IMR-90 (cell line): Measurements from ENCODE around the gene KRT10. TPM values are rescaled to one million over a fixed set of nuclear protein-coding genes. Genes with fewer than 3 reads are reported as not detected.

Experiments
- ATAC-seq: fragments of 200-7000 bp; cut with Tn5 transposase; 2 replicates; pipeline ENCODE4 v1.9.1; 2020; ENCODE audit warnings: low read depth, mild to moderate bottlenecking, moderate library complexity
- BruUV-seq: library from RNA; stranded (reverse); fragments of 400-500 nt; replicated peaks from 2 replicates; lab custom pipeline; 2021; lab: Mats Ljungman, UMichigan
- CTCF ChIA-PET: fragments of 300-600 bp; formaldehyde crosslinking; extraction: SDS; loops from one replicate; lab custom pipeline; 2021; ENCODE audit warnings: antibody characterized with exemption; lab: Yijun Ruan, JAX
- POLR2A ChIA-PET: fragments of 300-600 bp; sonication (Branson Sonifier 250); formaldehyde crosslinking; loops from one replicate; lab custom pipeline; 2022; ENCODE audit warnings: antibody characterized with exemption; ENCODE audit not compliant: unreplicated experiment; lab: Charles Lee
- DNase-seq: peaks from one replicate; pipeline ENCODE4 v3.0.0; 2013
- H2AFZ ChIP-seq: replicated peaks from 2 replicates; pipeline ENCODE3; 2013; ENCODE audit warnings: low read length, mild to moderate bottlenecking; ENCODE audit not compliant: poor library complexity
- H2AK5ac ChIP-seq: 2 replicates; pipeline ENCODE4 v1.6.1; 2013; ENCODE audit warnings: low read depth, low read length, inconsistent platforms
- H2AK9ac ChIP-seq: replicated peaks from 2 replicates; pipeline ENCODE3; 2013; ENCODE audit warnings: mild to moderate bottlenecking, low read depth, low read length, moderate library complexity; ENCODE audit not compliant: poor library complexity
- H2BK120ac ChIP-seq: 2 replicates; pipeline ENCODE4 v1.6.1; 2013; ENCODE audit warnings: low read depth, low read length, inconsistent platforms
- H2BK15ac ChIP-seq: 3 replicates; pipeline ENCODE4 v1.6.1; 2013; ENCODE audit warnings: low read depth, low read length, inconsistent platforms
- H2BK20ac ChIP-seq: 2 replicates; pipeline ENCODE4 v1.6.1; 2013; ENCODE audit warnings: low read depth, mild to moderate bottlenecking, inconsistent platforms, low read length, moderate library complexity
- H2BK5ac ChIP-seq: 2 replicates; pipeline ENCODE4 v1.6.1; 2013; ENCODE audit warnings: mild to moderate bottlenecking, low read depth, low read length, inconsistent platforms; ENCODE audit not compliant: poor library complexity, severe bottlenecking
- H3K14ac ChIP-seq: replicated peaks from 2 replicates; pipeline ENCODE4 v1.6.1; 2013; ENCODE audit warnings: low read depth, low read length, inconsistent platforms
- H3K18ac ChIP-seq: 2 replicates; pipeline ENCODE4 v1.6.1; 2013; ENCODE audit warnings: low read depth, low read length, control low read depth
- H3K23ac ChIP-seq: 2 replicates; pipeline ENCODE4 v1.6.1; 2013; ENCODE audit warnings: low read depth, low read length, inconsistent platforms
- H3K27ac ChIP-seq: 2 replicates; pipeline ENCODE4 v1.5.1; 2013; ENCODE audit warnings: mild to moderate bottlenecking, control low read depth, low read length; ENCODE audit not compliant: insufficient read depth
- H3K27me3 ChIP-seq: 2 replicates; pipeline ENCODE4 v1.6.1; 2013; ENCODE audit warnings: low read length; ENCODE audit not compliant: control insufficient read depth, insufficient read depth
- H3K36me3 ChIP-seq: 2 replicates; pipeline ENCODE4 v1.6.1; 2013; ENCODE audit warnings: low read length, mixed read lengths; ENCODE audit not compliant: control insufficient read depth, insufficient read depth
- H3K4ac ChIP-seq: 2 replicates; pipeline ENCODE4 v1.6.1; 2013; ENCODE audit warnings: low read depth, low read length, inconsistent platforms
- H3K4me1 ChIP-seq: 2 replicates; pipeline ENCODE4 v1.6.1; 2013; ENCODE audit warnings: low read length, mixed read lengths; ENCODE audit not compliant: control insufficient read depth, insufficient read depth
- H3K4me2 ChIP-seq: 2 replicates; pipeline ENCODE4 v1.6.1; 2013; ENCODE audit warnings: low read depth, mild to moderate bottlenecking, control low read depth, low read length, moderate library complexity
- H3K4me3 ChIP-seq: 2 replicates; pipeline ENCODE4 v1.5.1; 2013; ENCODE audit warnings: low read depth, mild to moderate bottlenecking, control low read depth, low read length, moderate library complexity; ENCODE audit not compliant: insufficient read depth
- H3K56ac ChIP-seq: 2 replicates; pipeline ENCODE4 v1.6.1; 2013; ENCODE audit warnings: low read length, inconsistent platforms; ENCODE audit not compliant: insufficient read depth; ENCODE audit errors: extremely low read depth
- H3K79me1 ChIP-seq, 2 experiments: 2 replicates each; pipeline ENCODE4 v1.6.1; 2013; ENCODE audit warnings: low read length in 2 of 2, inconsistent platforms in 1 of 2, low read depth in 1 of 2
- H3K9ac ChIP-seq: 2 replicates; pipeline ENCODE4 v1.6.1; 2013; ENCODE audit warnings: low read depth, low read length, control low read depth
- H3K9me1 ChIP-seq: 2 replicates; pipeline ENCODE4 v1.6.1; 2013; ENCODE audit warnings: low read length, inconsistent platforms; ENCODE audit not compliant: insufficient read depth
- H3K9me3 ChIP-seq: 2 replicates; pipeline ENCODE4 v1.6.1; 2013; ENCODE audit warnings: low read length; ENCODE audit not compliant: control insufficient read depth, insufficient read depth
- H4K20me1 ChIP-seq: 2 replicates; pipeline ENCODE4 v1.6.1; 2013; ENCODE audit warnings: low read length, inconsistent platforms; ENCODE audit not compliant: insufficient read depth
- H4K5ac ChIP-seq: 2 replicates; pipeline ENCODE4 v1.6.1; 2013; ENCODE audit warnings: mild to moderate bottlenecking, low read depth, low read length, control low read depth
- H4K8ac ChIP-seq, 2 experiments: 2 replicates each; pipeline ENCODE4 v1.6.1; 2013; ENCODE audit warnings: low read depth in 2 of 2, low read length in 2 of 2, control low read depth in 1 of 2, inconsistent platforms in 1 of 2
- H4K91ac ChIP-seq: 2 replicates; pipeline ENCODE4 v1.6.1; 2013; ENCODE audit warnings: low read depth, low read length, inconsistent platforms; ENCODE audit not compliant: insufficient read depth
- BHLHE40 ChIP-seq: fragments of 150-350 bp; IDR thresholded peaks from 2 replicates; pipeline ENCODE4 v1.6.1; 2016; ENCODE audit warnings: mild to moderate bottlenecking, low read depth, low read length
- CEBPB ChIP-seq: IDR thresholded peaks from 2 replicates; pipeline ENCODE4 v1.6.1; 2012; ENCODE audit warnings: low read depth, low read length, improper control_type of control experiment
- FOS ChIP-seq: fragments of 150-350 bp; IDR thresholded peaks from 2 replicates; pipeline ENCODE4 v1.6.1; 2016; ENCODE audit warnings: low read depth, low read length
- MAFK ChIP-seq: IDR thresholded peaks from 2 replicates; pipeline ENCODE4 v1.6.1; 2012; ENCODE audit warnings: low read depth, low read length, improper control_type of control experiment
- MAZ ChIP-seq: IDR thresholded peaks from 2 replicates; pipeline ENCODE4 v1.6.1; 2012; ENCODE audit warnings: low read depth, mild to moderate bottlenecking, low read length, improper control_type of control experiment, moderate library complexity, borderline replicate concordance
- MXI1 ChIP-seq: IDR thresholded peaks from 2 replicates; pipeline ENCODE4 v1.6.1; 2012; ENCODE audit warnings: low read depth, mild to moderate bottlenecking, low read length, moderate library complexity, borderline replicate concordance
- NFE2L2 ChIP-seq: fragments of 150-350 bp; IDR thresholded peaks from 2 replicates; pipeline ENCODE4 v1.6.1; 2016; ENCODE audit warnings: low read depth, mild to moderate bottlenecking, low read length
- POLR2A ChIP-seq: IDR thresholded peaks from 2 replicates; pipeline ENCODE4 v1.6.1; 2012; ENCODE audit warnings: mild to moderate bottlenecking, low read depth, low read length
- RAD21 ChIP-seq: IDR thresholded peaks from 2 replicates; pipeline ENCODE4 v1.6.1; 2012; ENCODE audit warnings: low read length, improper control_type of control experiment
- RCOR1 ChIP-seq: IDR thresholded peaks from 2 replicates; pipeline ENCODE4 v1.6.1; 2012; ENCODE audit warnings: mild to moderate bottlenecking, low read length, improper control_type of control experiment; ENCODE audit not compliant: insufficient replicate concordance
- RFX5 ChIP-seq: IDR thresholded peaks from 2 replicates; pipeline ENCODE4 v1.8.0; 2012; ENCODE audit warnings: low read depth, mild to moderate bottlenecking, low read length, moderate library complexity
- SMC3 ChIP-seq: fragments of 150-350 bp; IDR thresholded peaks from 2 replicates; pipeline ENCODE4 v1.6.1; 2016; ENCODE audit warnings: low read depth, mild to moderate bottlenecking, antibody characterized with exemption, low read length, moderate library complexity
- WGBS, 2 experiments: methylation state at CpG; one replicate each; pipeline versions ENCODE4 v1.1.5 to v1.1.7; 2013; ENCODE audit warnings: missing lambda C conversion rate in 2 of 2; ENCODE audit not compliant: insufficient read length in 1 of 2; ENCODE audit errors: extremely low coverage in 2 of 2; 5-methylcytosine and 5-hydroxymethylcytosine counted together
- dilution Hi-C: fragments of 300-500 bp; cut with HindIII; formaldehyde crosslinking; loops from one replicate; pipeline ENCODE4 v1.14.3; 2018; ENCODE audit warnings: low sequenced_read_pairs; ENCODE audit not compliant: unreplicated experiment
- in situ Hi-C: fragments of 300-500 bp; cut with MboI; formaldehyde crosslinking; loops from 3 replicates; pipeline ENCODE4 v1.14.3; 2019; ENCODE audit warnings: low sequenced_read_pairs, inconsistent platforms, mixed read lengths
- intact Hi-C: fragments of 100-400 bp; cut with micrococcal nuclease; formaldehyde crosslinking; loops from 2 replicates; pipeline ENCODE4 v1.10.0; 2022
- polyA plus RNA-seq, 3 experiments: library from polyadenylated mRNA; depleted of rRNA; stranded (reverse); fragments of >200 nt; gene quantifications; 2 replicates each; pipeline ENCODE4 v1.2.3, GENCODE V29; 2012; ENCODE audit warnings: low replicate concordance in 1 of 3
- total RNA-seq: library from RNA; depleted of rRNA; stranded (reverse); fragments of >200 nt; gene quantifications from 2 replicates; pipeline ENCODE4 v1.2.3, GENCODE V29; 2012
- TF ChIP-seq, protein P1 (sequence below): fragments of 150-350 bp; IDR thresholded peaks from 2 replicates; pipeline ENCODE4 v1.6.1; 2016; ENCODE audit warnings: low read depth, mild to moderate bottlenecking, low read length, moderate library complexity, borderline replicate concordance
- TF ChIP-seq, protein P2 (sequence below): fragments of 150-350 bp; IDR thresholded peaks from 2 replicates; pipeline ENCODE4 v1.6.1; 2017; ENCODE audit warnings: mild to moderate bottlenecking, antibody characterized with exemption, low read length, low read depth
- TF ChIP-seq, protein P3 (sequence below): conservative IDR thresholded peaks from 2 replicates; pipeline ENCODE4 v1.5.1; 2012; ENCODE audit warnings: mild to moderate bottlenecking, low read depth, low read length, improper control_type of control experiment

KRT10 gene
- total and polyA plus RNA-seq, 2 of the 4 experiments (the other 2 are of a cell fraction): 0.18 to 18.3 TPM

DNA sequence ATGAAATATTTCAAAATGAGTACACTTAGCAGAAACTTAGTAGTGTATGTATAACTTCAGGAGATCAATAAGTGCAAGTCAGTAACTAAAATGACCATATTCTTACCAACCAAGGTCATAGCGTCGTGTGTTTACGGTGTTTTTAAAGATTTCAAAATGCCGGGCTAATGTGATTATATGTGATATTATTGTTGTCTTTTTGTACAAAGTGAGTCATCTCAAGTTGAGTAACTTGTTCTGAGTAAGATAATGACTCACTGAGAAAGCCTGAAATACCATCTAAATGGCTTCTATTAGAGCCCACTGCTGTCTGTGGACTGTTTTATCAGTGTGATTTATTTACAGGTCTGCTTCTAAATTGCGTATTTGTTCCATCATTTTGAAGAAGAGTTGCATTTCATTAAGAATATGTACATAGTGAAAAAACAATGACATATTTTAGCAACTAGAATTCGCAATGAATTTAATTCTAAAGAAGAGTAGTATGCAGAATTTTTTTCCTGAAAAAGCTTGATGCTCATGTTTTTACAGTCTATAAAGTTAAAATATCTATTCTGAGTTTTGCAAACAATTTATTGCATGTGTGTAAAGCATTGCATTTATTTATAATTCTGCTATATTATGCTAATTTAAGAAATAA lies 31.9 kb upstream of the KRT10 start:
- Histone ChIP-seq H2AK9ac (no peak overlapping the region), H4K91ac (no peak overlapping the region), H2BK120ac (no peak overlapping the region), H3K4ac (no peak overlapping the region), H2BK20ac (no peak overlapping the region), H3K36me3 (no peaks in the 10 kb centered on the region), H3K4me1 (peaks cover 19% of the 10 kb centered on the region), H4K20me1 (no peaks in the 10 kb centered on the region), H3K9me1 (no peaks in the 10 kb centered on the region), H2AFZ (no peak overlapping the region), H3K18ac (no peak overlapping the region; the same call in 1 of the 2 replicates), H4K8ac (no peak overlapping the region), H3K56ac (no peak overlapping the region), H3K27me3 (no peaks in the 10 kb centered on the region), H2BK15ac (no peak overlapping the region), H2BK5ac (peak overlapping the region; percentile 64), H3K23ac (no peak overlapping the region), H2AK5ac (no peak overlapping the region), H3K79me1 (peaks cover 0 to 4% of the 10 kb centered on the region in 2 experiments; a peak in 1 of 4 replicates), H3K4me2 (peak overlapping the region; percentile 44), H3K9ac (no peak overlapping the region), H3K14ac (no peak overlapping the region), H3K4me3 (no peak overlapping the region), H3K27ac (no peak overlapping the region), H3K9me3 (no peaks in the 10 kb centered on the region), H4K5ac (no peak overlapping the region)
- ChIA-PET POLR2A (no interaction called here), CTCF (no interaction called here)
- DNase-seq: peak; percentile 93
- intact Hi-C loops (loop anchor here (1.0 kb wide), 1 partner anchor 51 kb away; no protein-coding TSS in a partner anchor), in situ Hi-C loops (no loop called here), dilution Hi-C loops (no loop called here)
- no TSS peak for BruUV-seq
- ATAC-seq: peak; percentile 75
- WGBS, 2 experiments: 0% methylated on average over 1 of the region's 6 CpGs; no CpG with 5 or more reads in 1 of the 2 experiments
- TF ChIP-seq, protein P1, sequence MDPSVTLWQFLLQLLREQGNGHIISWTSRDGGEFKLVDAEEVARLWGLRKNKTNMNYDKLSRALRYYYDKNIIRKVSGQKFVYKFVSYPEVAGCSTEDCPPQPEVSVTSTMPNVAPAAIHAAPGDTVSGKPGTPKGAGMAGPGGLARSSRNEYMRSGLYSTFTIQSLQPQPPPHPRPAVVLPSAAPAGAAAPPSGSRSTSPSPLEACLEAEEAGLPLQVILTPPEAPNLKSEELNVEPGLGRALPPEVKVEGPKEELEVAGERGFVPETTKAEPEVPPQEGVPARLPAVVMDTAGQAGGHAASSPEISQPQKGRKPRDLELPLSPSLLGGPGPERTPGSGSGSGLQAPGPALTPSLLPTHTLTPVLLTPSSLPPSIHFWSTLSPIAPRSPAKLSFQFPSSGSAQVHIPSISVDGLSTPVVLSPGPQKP: no peak
- TF ChIP-seq MAZ (no peak), RAD21 (0 out of 2 replicates have a peak, but pooled peaks have one; percentile 6), SMC3 (no peak), RCOR1 (no peak), RFX5 (no peak), POLR2A (no peak), FOS (peak; percentile 99), BHLHE40 (peak; percentile 58; the same call in 1 of the 2 replicates), MAFK (no peak), CEBPB (peak; percentile 96), NFE2L2 (no peak), MXI1 (no peak)
- TF ChIP-seq, protein P2, sequence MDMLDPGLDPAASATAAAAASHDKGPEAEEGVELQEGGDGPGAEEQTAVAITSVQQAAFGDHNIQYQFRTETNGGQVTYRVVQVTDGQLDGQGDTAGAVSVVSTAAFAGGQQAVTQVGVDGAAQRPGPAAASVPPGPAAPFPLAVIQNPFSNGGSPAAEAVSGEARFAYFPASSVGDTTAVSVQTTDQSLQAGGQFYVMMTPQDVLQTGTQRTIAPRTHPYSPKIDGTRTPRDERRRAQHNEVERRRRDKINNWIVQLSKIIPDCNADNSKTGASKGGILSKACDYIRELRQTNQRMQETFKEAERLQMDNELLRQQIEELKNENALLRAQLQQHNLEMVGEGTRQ: no peak
- TF ChIP-seq, protein P3, sequence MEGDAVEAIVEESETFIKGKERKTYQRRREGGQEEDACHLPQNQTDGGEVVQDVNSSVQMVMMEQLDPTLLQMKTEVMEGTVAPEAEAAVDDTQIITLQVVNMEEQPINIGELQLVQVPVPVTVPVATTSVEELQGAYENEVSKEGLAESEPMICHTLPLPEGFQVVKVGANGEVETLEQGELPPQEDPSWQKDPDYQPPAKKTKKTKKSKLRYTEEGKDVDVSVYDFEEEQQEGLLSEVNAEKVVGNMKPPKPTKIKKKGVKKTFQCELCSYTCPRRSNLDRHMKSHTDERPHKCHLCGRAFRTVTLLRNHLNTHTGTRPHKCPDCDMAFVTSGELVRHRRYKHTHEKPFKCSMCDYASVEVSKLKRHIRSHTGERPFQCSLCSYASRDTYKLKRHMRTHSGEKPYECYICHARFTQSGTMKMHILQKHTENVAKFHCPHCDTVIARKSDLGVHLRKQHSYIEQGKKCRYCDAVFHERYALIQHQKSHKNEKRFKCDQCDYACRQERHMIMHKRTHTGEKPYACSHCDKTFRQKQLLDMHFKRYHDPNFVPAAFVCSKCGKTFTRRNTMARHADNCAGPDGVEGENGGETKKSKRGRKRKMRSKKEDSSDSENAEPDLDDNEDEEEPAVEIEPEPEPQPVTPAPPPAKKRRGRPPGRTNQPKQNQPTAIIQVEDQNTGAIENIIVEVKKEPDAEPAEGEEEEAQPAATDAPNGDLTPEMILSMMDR: no peak
